Measurements from ENCODE around the gene ANKS1A.

ANKS1A gene

DNA sequence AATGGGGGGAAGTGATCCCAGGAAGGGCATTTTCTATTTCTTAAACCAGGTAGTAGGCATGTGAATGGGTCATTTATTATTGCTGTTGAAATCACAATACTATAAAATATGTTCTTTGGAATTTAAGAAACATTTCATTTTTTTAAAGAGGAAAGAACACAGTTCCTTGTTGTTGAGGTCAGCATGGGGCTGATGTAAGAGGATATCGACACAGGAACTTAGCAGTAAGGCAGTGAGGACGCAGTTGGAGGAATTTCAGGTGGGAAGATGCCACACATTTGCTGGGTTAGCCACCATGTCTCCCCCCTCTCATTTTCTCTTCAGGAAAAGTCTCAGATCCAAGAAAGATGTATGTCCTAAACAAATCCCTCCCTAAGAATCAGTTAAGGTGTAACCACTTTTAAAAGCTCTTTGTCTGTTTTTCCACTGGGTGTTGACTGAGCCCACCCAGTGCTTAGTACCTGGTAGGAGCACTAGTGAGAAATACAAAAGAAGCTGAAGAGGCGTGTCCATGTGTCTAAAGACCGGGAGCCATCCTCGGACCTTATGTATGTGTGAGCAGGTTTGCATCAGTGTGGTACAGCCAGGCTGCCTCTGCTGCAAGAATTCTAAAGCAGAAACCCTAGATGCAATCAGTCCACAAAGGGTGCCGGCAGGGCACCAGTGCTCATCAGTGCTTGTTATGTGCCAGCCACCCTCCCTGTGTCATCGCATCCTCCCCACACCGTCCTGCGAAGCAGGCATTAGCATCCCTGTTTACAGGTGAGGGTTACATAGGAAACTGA is 153.2 kb downstream of the ANKS1A start:
- Mint-ChIP-seq H3K4me3 (no peak overlapping the region), H3K36me3 (ENCODE audit: low read depth) (peaks cover 1% of the 10 kb centered on the region), H3K4me1 (peaks cover 3% of the 10 kb centered on the region), H3K27ac (no peak overlapping the region), H3K27me3 (no peaks in the 10 kb centered on the region), H3K9me3 (no peaks in the 10 kb centered on the region)
- no peak for ATAC-seq
- no peak for DNase-seq

DNA sequence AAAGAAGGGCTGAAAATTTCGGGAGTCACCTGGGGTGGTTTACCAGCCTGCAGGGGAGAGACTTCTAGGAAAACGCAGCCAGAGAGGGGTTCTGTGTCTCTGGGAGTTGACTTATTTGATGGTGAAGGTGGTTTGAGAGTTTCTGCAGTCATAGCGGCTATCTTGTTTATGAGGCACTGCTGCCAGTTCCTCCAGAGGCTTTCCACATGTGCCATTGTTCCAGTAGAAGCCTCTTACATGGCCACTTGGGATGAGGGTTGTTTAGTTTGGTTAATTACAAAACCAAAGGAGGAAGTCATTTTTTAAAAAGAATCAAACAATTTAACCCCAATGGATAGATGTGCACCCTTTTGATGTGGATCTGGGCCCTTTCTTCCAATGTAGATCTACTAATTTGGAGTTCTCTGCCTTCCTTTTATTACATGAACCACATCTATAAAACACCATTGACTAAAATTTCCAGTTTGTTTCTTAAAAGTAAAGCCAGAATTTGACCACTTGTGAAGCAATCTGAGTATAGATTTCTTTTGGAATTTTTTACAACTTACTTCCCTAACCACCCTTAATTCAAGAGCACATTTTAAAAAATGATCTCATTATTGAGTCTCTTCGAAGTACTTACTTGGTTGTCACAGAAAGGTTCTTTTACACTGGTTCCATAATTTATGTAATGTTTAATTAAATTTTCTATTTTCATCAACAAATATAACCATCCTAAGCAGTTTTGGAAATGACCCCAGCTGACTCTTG is 154.5 kb downstream of the ANKS1A start:
- no peak for ATAC-seq

DNA sequence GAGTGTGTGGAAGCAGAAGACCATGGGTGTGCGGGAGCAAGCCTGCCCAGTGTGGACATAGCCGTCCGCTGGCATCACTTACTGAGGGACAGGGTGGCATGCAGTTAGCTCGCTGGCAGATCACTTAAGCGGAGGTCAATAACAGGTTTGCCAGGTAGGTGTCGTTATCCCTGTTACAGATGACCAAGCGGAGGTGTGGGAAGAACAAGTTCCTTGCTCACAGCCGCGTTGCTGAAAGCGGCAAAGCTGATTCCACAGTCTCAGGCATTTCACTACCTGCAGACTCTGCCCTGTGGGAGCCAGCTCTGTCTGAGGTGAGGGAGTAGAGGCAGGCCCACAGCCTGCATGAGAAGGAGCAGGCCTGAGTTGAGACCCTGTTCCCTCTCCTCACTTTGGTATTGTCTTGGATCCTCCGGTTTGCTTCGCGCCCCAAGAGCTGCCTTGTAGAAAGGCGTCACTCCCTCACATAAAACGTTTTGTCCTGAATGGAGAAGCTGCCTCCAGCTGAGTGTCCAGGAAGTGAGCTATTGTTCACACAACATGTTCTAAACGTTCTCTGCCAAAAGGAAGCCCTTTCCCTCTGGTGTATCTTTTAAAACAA is 155.2 kb downstream of the ANKS1A start:
- Mint-ChIP-seq H3K4me1 (peaks cover 3% of the 10 kb centered on the region), H3K27me3 (no peaks in the 10 kb centered on the region), H3K36me3 (ENCODE audit: low read depth) (peaks cover 1% of the 10 kb centered on the region), H3K9me3 (no peaks in the 10 kb centered on the region), H3K27ac (no peak overlapping the region), H3K4me3 (no peak overlapping the region)
- ATAC-seq = no peak
- no peak for DNase-seq

More for the DNA sequence above, 154.5 kb downstream of the ANKS1A start:
- Mint-ChIP-seq H3K27ac (no peak overlapping the region), H3K27me3 (no peaks in the 10 kb centered on the region), H3K4me1 (peaks cover 3% of the 10 kb centered on the region), H3K4me3 (no peak overlapping the region), H3K36me3 (ENCODE audit: low read depth) (peaks cover 1% of the 10 kb centered on the region), H3K9me3 (no peaks in the 10 kb centered on the region)
- no peak for DNase-seq

DNA sequence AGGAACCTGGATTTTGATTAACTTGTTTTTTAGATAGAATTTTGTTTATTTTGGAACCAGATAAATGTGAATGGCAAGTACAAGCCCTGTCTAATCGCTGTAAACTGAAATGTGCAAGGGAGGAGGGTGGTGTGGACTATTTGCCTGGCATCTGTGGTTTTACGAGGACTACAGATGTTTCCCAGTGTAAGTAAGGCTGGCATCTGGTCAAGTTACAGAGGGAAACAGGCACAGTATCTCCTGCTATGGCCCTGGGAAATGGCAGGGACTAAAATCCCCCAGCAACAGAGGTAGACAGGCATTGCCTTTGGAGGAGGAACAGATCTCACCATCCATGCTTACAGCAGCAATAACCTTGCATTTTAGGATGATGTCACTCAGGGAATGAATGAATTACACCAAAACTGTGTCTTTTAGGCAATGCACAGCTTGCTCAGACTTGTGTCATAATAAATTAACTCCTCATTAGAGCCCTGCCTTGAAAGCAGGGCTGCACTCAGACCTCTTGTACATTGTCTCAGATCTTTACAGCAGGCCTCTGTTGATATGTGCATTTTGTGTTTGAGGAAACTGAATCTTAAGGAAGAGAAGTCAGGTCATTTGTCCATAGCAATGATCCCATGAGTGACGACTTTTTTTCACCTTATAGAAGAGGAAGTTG is 155.8 kb downstream of the ANKS1A start:
- peaks cover 1% of the 10 kb centered on the region for H3K36me3 Mint-ChIP-seq (ENCODE audit: low read depth)
- no peak for ATAC-seq
- no peak overlapping the region for H3K27ac Mint-ChIP-seq
- H3K27me3 Mint-ChIP-seq = no peaks in the 10 kb centered on the region
- H3K9me3 Mint-ChIP-seq = no peaks in the 10 kb centered on the region
- DNase-seq = no peak
- peaks cover 3% of the 10 kb centered on the region for H3K4me1 Mint-ChIP-seq
- no peak overlapping the region for H3K4me3 Mint-ChIP-seq

DNA sequence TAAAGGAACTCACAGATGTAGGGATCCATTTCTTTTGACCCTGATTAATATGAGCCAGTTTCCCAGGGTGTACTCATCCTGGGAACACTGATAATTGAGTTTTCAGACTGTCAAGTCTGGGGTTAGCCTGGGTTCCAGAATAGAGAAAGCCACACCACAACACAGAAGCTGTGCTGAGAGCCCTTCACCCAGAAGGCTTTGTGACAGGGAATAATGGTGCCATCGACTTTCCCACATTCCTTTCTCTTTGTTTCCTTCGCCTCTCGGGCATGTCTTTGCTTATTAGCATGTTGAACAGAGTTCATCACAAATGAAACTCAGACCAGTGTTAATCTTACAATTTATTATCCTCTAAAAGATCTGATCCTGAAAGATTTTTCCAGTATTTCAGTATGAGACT is 157.0 kb downstream of the ANKS1A start:
- no peak for DNase-seq
- Mint-ChIP-seq H3K4me1 (peaks cover 3% of the 10 kb centered on the region), H3K4me3 (no peak overlapping the region), H3K9me3 (no peaks in the 10 kb centered on the region), H3K27ac (no peak overlapping the region), H3K36me3 (ENCODE audit: low read depth) (peaks cover 1% of the 10 kb centered on the region), H3K27me3 (no peaks in the 10 kb centered on the region)
- no peak for ATAC-seq

DNA sequence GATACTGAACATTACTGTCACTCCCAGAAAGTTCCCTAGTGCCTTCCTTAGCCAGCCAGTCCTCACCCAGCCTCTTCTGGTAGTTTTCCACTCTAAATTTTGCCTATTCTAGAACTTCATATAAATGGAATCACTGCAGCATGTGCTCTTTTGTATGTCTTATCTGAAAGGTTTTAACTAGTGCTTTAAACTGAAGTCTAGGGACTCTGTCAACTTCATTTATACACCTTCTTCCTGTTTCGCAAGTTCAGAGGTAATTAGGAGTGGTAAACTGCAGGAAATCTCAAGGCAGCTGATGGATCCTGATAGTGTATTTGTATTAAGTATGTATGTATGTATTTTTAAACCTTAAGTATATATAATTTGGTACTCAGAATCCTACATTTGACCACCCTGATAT is 157.8 kb downstream of the ANKS1A start:
- Mint-ChIP-seq H3K4me3 (no peak overlapping the region), H3K9me3 (no peaks in the 10 kb centered on the region), H3K27ac (no peak overlapping the region), H3K36me3 (ENCODE audit: low read depth) (peaks cover 1% of the 10 kb centered on the region), H3K4me1 (peaks cover 3% of the 10 kb centered on the region), H3K27me3 (no peaks in the 10 kb centered on the region)
- DNase-seq = no peak
- no peak for ATAC-seq

DNA sequence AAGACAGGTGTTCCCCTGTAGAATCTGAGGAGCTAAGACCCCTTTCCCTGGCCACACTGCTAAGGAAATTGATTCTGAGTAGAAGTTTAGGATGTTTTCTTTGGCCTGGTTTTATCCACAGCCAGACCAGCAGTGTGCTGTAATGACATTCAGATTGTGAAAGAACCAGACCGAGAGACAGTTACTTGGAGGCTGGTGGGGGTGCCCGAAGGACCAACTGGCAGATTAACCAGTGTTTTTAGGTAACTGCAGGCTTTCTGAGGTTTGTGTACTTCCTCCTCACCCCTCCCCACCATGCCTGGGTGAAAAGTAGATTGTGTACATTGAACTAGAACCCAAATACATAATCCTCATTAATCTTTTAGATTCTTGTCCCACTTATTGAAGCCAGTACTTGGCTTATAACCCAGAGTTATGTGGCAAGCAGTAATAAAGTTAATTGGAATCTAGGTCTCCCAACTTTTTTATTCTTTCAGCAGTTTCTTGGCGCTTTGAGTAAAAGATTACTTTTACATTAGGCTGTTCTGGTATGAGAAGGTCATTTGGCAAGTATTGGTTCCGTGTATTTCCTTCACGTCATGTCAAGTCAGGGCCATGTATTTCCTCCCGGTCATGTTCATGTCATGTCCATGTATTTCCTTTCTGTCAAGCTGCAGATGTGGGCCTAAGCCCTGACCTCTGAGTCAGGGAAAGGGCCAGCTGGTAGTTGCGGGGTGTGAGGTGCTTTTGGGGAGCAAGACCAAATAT is 158.4 kb downstream of the ANKS1A start:
- H3K4me3 Mint-ChIP-seq = no peak overlapping the region

DNA sequence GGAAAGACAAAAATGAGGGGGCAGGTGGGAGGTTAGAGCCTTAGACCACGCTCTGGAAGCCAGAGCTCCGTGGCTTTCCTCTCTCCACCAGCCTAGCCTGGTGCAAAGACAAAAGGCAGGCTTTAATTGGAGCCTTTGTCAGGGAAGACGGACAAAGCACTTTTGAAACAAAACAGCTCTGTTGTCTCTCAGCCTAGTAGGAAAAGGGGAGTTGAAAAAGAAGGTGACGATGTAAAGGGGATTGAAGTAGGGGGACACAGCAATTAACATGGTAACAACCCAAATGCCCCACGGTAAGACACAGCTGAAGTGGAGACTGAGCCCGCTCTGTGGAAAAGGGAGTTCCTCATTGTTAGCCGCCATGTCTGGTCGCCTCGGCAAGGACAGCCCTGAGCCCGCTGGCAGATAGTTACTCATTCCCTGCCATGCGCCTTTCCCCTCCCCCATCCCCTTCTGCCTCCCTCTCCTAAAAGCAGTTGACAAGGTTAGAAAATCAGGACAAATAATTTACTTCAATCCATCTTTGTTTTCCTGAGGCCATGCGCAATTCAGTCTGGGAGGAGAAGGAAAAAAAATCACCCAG is 159.1 kb downstream of the ANKS1A start:
- DNase-seq (no peak), ATAC-seq (no peak)
- no peak overlapping the region for H3K27ac Mint-ChIP-seq

More for the DNA sequence above, 158.4 kb downstream of the ANKS1A start:
- Mint-ChIP-seq H3K4me1 (peaks cover 3% of the 10 kb centered on the region), H3K9me3 (no peaks in the 10 kb centered on the region), H3K36me3 (ENCODE audit: low read depth) (peaks cover 1% of the 10 kb centered on the region), H3K27ac (no peak overlapping the region), H3K27me3 (no peaks in the 10 kb centered on the region)
- DNase-seq (no peak), ATAC-seq (no peak)

DNA sequence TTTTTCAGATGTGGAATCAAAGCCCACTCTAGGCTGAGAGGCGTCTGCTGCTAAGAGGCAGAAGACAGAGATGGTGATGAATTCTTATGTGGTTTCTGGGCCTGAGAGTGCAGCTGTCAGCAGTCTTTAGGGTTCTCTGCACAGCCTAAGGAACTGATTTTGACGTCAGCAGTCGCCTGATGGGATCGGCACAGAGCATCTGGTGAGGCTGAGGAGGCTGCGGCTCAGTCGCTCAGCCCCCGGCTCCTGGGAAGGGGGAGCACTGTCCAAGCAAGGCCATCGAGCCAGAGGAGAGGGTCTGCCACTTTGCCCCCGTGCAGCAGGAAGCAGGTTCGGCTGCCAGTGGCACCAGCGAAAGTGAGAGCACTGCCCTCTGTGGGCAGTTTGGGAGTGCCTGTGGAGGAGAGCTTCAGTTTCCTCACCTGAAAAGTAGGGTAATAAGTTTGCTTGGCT is 159.6 kb downstream of the ANKS1A start:
- no peak overlapping the region for H3K4me3 Mint-ChIP-seq
- peaks cover 1% of the 10 kb centered on the region for H3K36me3 Mint-ChIP-seq (ENCODE audit: low read depth)
- peaks cover 3% of the 10 kb centered on the region for H3K4me1 Mint-ChIP-seq
- peak; percentile 46 for ATAC-seq
- H3K9me3 Mint-ChIP-seq = no peaks in the 10 kb centered on the region
- no peaks in the 10 kb centered on the region for H3K27me3 Mint-ChIP-seq
- H3K27ac Mint-ChIP-seq = no peak overlapping the region
- DNase-seq = no peak

More for the DNA sequence above, 159.1 kb downstream of the ANKS1A start:
- peaks cover 1% of the 10 kb centered on the region for H3K36me3 Mint-ChIP-seq (ENCODE audit: low read depth)
- H3K4me1 Mint-ChIP-seq = peaks cover 3% of the 10 kb centered on the region
- no peaks in the 10 kb centered on the region for H3K9me3 Mint-ChIP-seq
- no peaks in the 10 kb centered on the region for H3K27me3 Mint-ChIP-seq
- no peak overlapping the region for H3K4me3 Mint-ChIP-seq

DNA sequence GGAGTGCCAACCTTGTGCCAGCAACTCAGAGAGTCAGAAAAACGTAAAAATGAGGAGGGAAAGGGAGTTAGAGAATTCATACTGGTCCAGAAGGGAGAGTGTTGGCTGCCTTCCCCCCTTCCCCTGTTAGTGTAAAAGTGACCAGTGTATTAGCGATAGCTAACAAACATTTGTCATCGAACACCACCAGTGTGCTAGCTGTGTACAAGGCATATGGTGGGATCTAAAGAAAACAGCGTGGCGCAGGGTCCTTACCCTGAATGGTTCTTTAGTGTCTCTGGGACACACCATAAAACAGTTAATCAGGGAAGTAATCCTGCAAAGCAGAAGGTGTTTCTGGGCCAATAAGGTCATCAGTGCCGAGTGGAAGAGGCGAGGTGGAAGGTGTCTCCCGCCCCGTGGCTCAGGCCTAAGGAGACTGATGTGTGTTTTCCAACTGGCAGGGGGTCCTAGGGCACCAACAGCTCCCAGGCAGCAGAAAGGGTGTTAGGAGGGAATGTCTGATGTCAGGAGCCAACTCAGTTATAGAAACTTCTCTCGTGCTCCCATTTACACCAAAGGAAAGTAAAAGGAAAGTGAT is 160.2 kb downstream of the ANKS1A start:
- Mint-ChIP-seq H3K4me1 (peaks cover 3% of the 10 kb centered on the region), H3K27me3 (no peaks in the 10 kb centered on the region), H3K27ac (no peak overlapping the region), H3K9me3 (no peaks in the 10 kb centered on the region), H3K36me3 (ENCODE audit: low read depth) (peaks cover 1% of the 10 kb centered on the region), H3K4me3 (no peak overlapping the region)
- ATAC-seq = no peak
- DNase-seq = no peak

DNA sequence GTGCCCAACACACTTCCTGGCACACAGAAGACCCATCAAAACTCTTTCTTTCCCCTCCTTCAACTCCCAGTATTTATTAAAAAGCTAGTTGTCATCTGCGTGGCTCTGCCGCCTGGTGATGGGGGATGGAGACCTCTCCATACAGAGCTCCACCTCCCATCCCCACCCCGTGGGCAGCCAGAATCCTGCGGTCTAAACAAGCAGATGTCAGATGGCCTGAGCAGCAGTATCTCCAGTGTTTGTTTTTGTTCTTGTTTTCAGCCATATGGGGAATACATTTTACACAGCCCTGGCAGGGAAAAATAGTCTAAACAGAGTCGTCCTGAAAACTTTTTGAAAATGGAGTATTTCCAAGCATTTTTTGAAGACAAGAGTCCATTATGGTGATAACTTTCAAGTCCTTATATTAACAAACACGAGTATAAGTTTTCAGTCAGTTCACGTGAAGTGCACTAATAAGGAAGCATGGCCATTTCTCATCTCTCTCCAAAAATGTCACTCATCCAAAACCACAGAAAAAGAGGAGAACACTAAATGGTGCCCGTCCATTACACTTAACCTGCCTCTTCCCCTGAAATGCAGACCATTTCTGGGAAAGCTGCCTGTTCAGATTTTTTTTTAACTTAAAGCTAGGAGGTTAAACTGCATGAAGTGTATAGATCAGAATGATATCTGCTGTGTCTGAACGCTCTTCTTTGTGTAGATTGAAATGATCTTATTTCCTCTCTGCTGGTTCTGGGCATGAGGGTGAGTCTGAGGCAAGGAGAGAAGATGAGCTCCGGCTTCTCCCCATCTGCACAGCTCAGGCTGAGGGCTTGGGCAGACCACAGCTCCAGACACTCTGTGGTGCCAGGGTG is 161.1 kb downstream of the ANKS1A start:
- ATAC-seq (no peak), DNase-seq (no peak)
- Mint-ChIP-seq H3K27ac (no peak overlapping the region), H3K36me3 (ENCODE audit: low read depth) (peaks cover 1% of the 10 kb centered on the region), H3K4me3 (no peak overlapping the region), H3K27me3 (no peaks in the 10 kb centered on the region), H3K4me1 (peaks cover 3% of the 10 kb centered on the region), H3K9me3 (no peaks in the 10 kb centered on the region)

DNA sequence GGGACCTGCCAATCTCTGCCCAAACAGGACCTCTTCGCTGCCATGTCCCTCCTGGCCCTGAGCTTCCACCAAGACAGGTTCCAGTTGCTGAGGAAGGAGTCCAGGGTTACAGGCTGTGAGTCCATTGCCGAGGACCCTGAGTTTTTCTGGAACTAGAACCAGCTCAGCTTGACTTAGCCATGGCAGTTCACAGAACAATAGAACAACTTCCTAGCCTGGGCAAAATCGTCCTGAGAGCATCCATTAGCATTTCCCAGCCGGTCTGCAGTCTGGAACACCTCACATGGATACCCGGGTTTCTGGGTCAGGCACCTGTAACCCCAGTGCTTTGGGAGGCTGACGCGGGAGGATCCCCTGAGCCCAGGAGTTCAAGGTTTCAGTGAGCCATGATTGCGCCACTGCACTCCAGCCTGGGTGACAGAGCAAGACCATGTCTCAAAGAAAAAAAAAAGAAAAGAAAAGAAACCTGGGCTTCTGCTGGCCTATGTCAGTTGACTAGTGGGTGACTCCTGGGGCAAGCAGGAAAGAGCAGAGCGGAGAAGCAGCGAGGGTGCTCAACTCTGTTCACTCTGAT is 161.8 kb downstream of the ANKS1A start:
- Mint-ChIP-seq H3K9me3 (no peaks in the 10 kb centered on the region), H3K36me3 (ENCODE audit: low read depth) (peaks cover 1% of the 10 kb centered on the region), H3K4me1 (peaks cover 3% of the 10 kb centered on the region), H3K27me3 (no peaks in the 10 kb centered on the region), H3K27ac (no peak overlapping the region), H3K4me3 (no peak overlapping the region)
- no peak for DNase-seq
- no peak for ATAC-seq

All from activated naive CD8-positive, alpha-beta T cell treated with anti-CD3 and anti-CD28 coated beads, Interleukin-2, amount 50 U/mL, for 24 hours (primary cell).